B cell (primary cell): Measurements from ENCODE around the gene MON1B. TPM values are rescaled to one million over a fixed set of nuclear protein-coding genes. Genes with fewer than 3 reads are reported as not detected.

Experiments
- ATAC-seq: fragments of 200-7000 bp; cut with Tn5 transposase; one replicate; pipeline ENCODE4 v1.10.0; 2021; ENCODE audit warnings: low read depth, mild to moderate bottlenecking, moderate number of reproducible peaks, moderate library complexity
- CTCF ChIA-PET: fragments of 350-600 bp; sonication (Branson Sonifier 250); formaldehyde crosslinking; loops from one replicate; lab custom pipeline; 2021; ENCODE audit warnings: antibody characterized with exemption, inconsistent platforms; lab: Charles Lee
- POLR2A ChIA-PET: fragments of 350-600 bp; sonication (Branson Sonifier 250); formaldehyde crosslinking; loops from one replicate; lab custom pipeline; 2021; ENCODE audit warnings: antibody characterized with exemption; lab: Charles Lee
- DNase-seq: peaks from one replicate; pipeline ENCODE4 v3.0.0; 2013
- H2AFZ ChIP-seq: 2 replicates; pipeline ENCODE4 v1.6.1; 2012; ENCODE audit warnings: mild to moderate bottlenecking, low read depth, low read length; ENCODE audit not compliant: insufficient read depth, poor library complexity, severe bottlenecking
- H3K27ac ChIP-seq, 2 donors: 1 replicate in 1 of 2; 2 replicates in 1 of 2; pipeline ENCODE4 v1.5.1; 2012 to 2013; ENCODE audit warnings: low read length in 2 of 2, mild to moderate bottlenecking in 2 of 2, moderate library complexity in 1 of 2
- H3K27me3 ChIP-seq, 4 experiments: fragments of 200-600 bp in 1 of 4; sonication (generic) in 1 of 4; replicated peaks in 1 of 4; 1 replicate in 2 of 4; 2 replicates in 2 of 4; pipeline versions ENCODE4 v1.6.1 to v1.7.0; 2013 to 2016; ENCODE audit warnings: low read length in 3 of 4, mild to moderate bottlenecking in 2 of 4, mixed read lengths in 1 of 4, moderate library complexity in 1 of 4; ENCODE audit not compliant: insufficient read depth in 4 of 4, control insufficient read depth in 3 of 4; ENCODE audit errors: control extremely low read depth in 1 of 4
- H3K36me3 ChIP-seq, 2 experiments: replicated peaks in 1 of 2; 1 replicate in 1 of 2; 2 replicates in 1 of 2; pipeline versions ENCODE4 v1.6.1 to v1.7.1; 2013; ENCODE audit warnings: low read length in 1 of 2; ENCODE audit not compliant: insufficient read depth in 2 of 2, control insufficient read depth in 1 of 2; ENCODE audit errors: control extremely low read depth in 1 of 2, extremely low read depth in 1 of 2
- H3K4me1 ChIP-seq, 2 donors: fragments of 200-600 bp in 1 of 2; sonication (generic) in 1 of 2; 1 replicate in 1 of 2; 2 replicates in 1 of 2; pipeline versions ENCODE4 v1.5.1 to v1.6.1; 2013 to 2017; ENCODE audit warnings: low read length in 2 of 2; ENCODE audit not compliant: control insufficient read depth in 2 of 2, insufficient read depth in 2 of 2
- H3K4me2 ChIP-seq: replicated peaks from 2 replicates; pipeline ENCODE3; 2012; ENCODE audit warnings: mild to moderate bottlenecking, low read depth, low read length; ENCODE audit not compliant: poor library complexity, severe bottlenecking
- H3K4me3 ChIP-seq, 5 experiments: fragments of 200-600 bp in 1 of 5; sonication (generic) in 1 of 5; 1 replicate in 3 of 5; 2 replicates in 2 of 5; pipeline versions ENCODE4 v1.5.1 to v1.7.0; 2011 to 2016; ENCODE audit warnings: low read length in 4 of 5, mild to moderate bottlenecking in 4 of 5, low read depth in 2 of 5, control low read depth in 1 of 5, moderate library complexity in 1 of 5; ENCODE audit not compliant: insufficient read depth in 1 of 5; ENCODE audit errors: control extremely low read depth in 1 of 5, extremely low read depth in 1 of 5
- H3K79me2 ChIP-seq: fragments of 200-600 bp; sonication (generic); one replicate; pipeline ENCODE4 v1.6.0; 2016; ENCODE audit warnings: low read length; ENCODE audit not compliant: control insufficient read depth, insufficient read depth
- H3K9ac ChIP-seq: fragments of 200-600 bp; sonication (generic); 2 replicates; pipeline ENCODE4 v1.6.1; 2017; ENCODE audit warnings: mild to moderate bottlenecking, low read length, moderate library complexity
- H3K9me3 ChIP-seq, 3 donors: one replicate each; pipeline versions ENCODE4 v1.6.1 to v1.7.1; 2013; ENCODE audit warnings: low read length in 2 of 3; ENCODE audit not compliant: control insufficient read depth in 2 of 3, insufficient read depth in 1 of 3; ENCODE audit errors: control extremely low read depth in 1 of 3
- H4K20me1 ChIP-seq: 2 replicates; pipeline ENCODE4 v1.6.0; 2012; ENCODE audit warnings: mild to moderate bottlenecking, low read length; ENCODE audit not compliant: insufficient read depth, control insufficient read depth, poor library complexity, severe bottlenecking
- H3K27ac Mint-ChIP-seq: one replicate; pipeline ENCODE4 v1.8.0; 2021; ENCODE audit warnings: mixed read lengths
- H3K27me3 Mint-ChIP-seq: one replicate; pipeline ENCODE4 v1.8.0; 2021; ENCODE audit warnings: mixed read lengths
- H3K4me1 Mint-ChIP-seq: one replicate; pipeline ENCODE4 v1.8.0; 2021; ENCODE audit warnings: mixed read lengths
- H3K4me3 Mint-ChIP-seq: one replicate; pipeline ENCODE4 v1.8.0; 2021; ENCODE audit warnings: mixed read lengths
- H3K9me3 Mint-ChIP-seq: one replicate; pipeline ENCODE4 v1.8.0; 2022; ENCODE audit warnings: mixed read lengths; ENCODE audit not compliant: insufficient read depth
- CTCF ChIP-seq: fragments of 200-600 bp; IDR thresholded peaks from one replicate; pipeline ENCODE4 v1.8.0; 2022; ENCODE audit warnings: antibody characterized with exemption, mild to moderate bottlenecking
- EZH2 ChIP-seq: IDR thresholded peaks from 2 replicates; pipeline ENCODE4 v1.6.1; 2012; ENCODE audit warnings: borderline replicate concordance, low read depth, mild to moderate bottlenecking, moderate library complexity, low read length; ENCODE audit not compliant: insufficient read depth, poor library complexity, severe bottlenecking
- WGBS: methylation state at CpG from one replicate; pipeline ENCODE4 v1.1.5; 2013; ENCODE audit warnings: missing lambda C conversion rate; ENCODE audit not compliant: insufficient coverage; 5-methylcytosine and 5-hydroxymethylcytosine counted together
- intact Hi-C: fragments of 100-400 bp; cut with micrococcal nuclease; formaldehyde crosslinking; loops from one replicate; pipeline ENCODE4 v1.10.0; 2022
- polyA plus RNA-seq: library from polyadenylated mRNA; depleted of rRNA; stranded (reverse); fragments of >200 nt; gene quantifications from 2 replicates; pipeline ENCODE4 v1.2.3, GENCODE V29; 2012
- total RNA-seq, 2 donors: library from RNA; stranded (reverse); fragments of 120-200 nt in 1 of 2; gene quantifications; 1 replicate in 1 of 2; 2 replicates in 1 of 2; pipeline versions ENCODE4 v1.2.3 to v1.2.4, GENCODE V29; 2013 to 2022

The MON1B gene
- total and polyA plus RNA-seq, 2 donors (not counting 1 experiment from before 2014, with no cell fraction given), result 35.0 to 79.1 TPM

DNA sequence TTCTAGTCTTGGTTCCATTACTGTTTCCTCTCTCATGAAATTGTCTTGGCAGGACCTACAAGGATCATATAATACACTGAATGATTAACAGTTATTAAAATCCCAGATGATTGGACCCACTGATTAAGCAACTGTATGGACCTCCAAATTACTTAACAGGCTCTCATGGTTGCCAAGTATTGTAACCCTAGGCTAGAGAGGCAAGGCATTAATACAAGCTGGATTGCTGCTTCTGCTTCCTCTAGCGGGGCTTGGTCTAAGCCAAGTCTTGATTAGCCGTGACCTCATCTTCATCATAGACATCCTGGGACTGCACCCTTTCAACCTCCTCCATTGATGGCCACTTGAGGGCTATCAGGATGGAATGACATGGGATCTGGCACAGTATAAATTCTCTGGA lies 55.2 kb downstream of the MON1B start:
- ATAC-seq (no peak), DNase-seq (no peak)
- Histone ChIP-seq H3K79me2 (no peaks in the 10 kb centered on the region), H3K4me1 (no peaks in the 10 kb centered on the region), H2AFZ (no peak overlapping the region), H3K9ac (no peak overlapping the region), H3K4me2 (no peak overlapping the region), H3K9me3 (no peaks in the 10 kb centered on the region), H3K27ac (no peak overlapping the region), H4K20me1 (no peaks in the 10 kb centered on the region), H3K4me3 (no peak overlapping the region), H3K36me3 (no peaks in the 10 kb centered on the region), H3K27me3 (no peaks in the 10 kb centered on the region)
- Mint-ChIP-seq H3K27ac (no peak overlapping the region), H3K27me3 (peaks cover 8% of the 10 kb centered on the region), H3K4me1 (no peaks in the 10 kb centered on the region), H3K4me3 (no peak overlapping the region), H3K9me3 (no peaks in the 10 kb centered on the region)
- TF ChIP-seq EZH2 (no peak), CTCF (no peak)
- intact Hi-C loops, result no loop called here
- ChIA-PET POLR2A (no interaction called here), CTCF (interaction anchor here (2.1 kb wide), 1 partner anchor 9 kb away, joined by 6 read pairs; no protein-coding TSS in a partner anchor)
- 100% methylated on average over 2 of the region's 2 CpGs for WGBS

DNA sequence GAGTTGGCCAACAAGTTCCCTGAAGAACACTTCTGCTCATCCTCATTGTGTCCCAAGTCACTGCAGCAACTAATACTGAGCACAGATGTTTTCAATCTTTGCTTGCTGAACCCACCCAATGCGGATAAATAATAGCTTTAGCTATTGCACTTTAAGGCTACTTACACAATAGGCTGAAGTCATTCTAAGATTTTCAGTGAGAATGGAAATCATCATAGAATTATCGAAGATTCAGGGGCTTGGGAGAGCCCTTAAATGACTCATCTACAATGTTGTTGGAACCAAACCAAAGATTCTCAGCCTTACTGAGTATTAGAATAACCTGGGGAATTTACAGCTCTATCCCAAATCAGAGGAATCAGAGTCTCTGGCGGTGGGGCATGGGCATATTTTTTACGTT lies 59.4 kb downstream of the MON1B start:
- Histone ChIP-seq H3K36me3 (no peaks in the 10 kb centered on the region), H2AFZ (no peak overlapping the region), H3K79me2 (no peaks in the 10 kb centered on the region), H3K9me3 (no peaks in the 10 kb centered on the region), H3K27me3 (no peaks in the 10 kb centered on the region), H3K4me2 (no peak overlapping the region), H3K4me1 (no peaks in the 10 kb centered on the region), H3K4me3 (no peak overlapping the region), H4K20me1 (no peaks in the 10 kb centered on the region), H3K27ac (no peak overlapping the region), H3K9ac (no peak overlapping the region)
- Mint-ChIP-seq H3K27ac (no peak overlapping the region), H3K4me3 (no peak overlapping the region), H3K9me3 (no peaks in the 10 kb centered on the region), H3K4me1 (no peaks in the 10 kb centered on the region), H3K27me3 (peaks cover 4% of the 10 kb centered on the region)
- ChIA-PET CTCF (no interaction called here), POLR2A (no interaction called here)
- intact Hi-C loops, result no loop called here
- TF ChIP-seq EZH2 (no peak), CTCF (no peak)
- no peak for DNase-seq
- no CpG with 5 or more reads among the region's 4 CpGs for WGBS
- ATAC-seq, result no peak

Other genes starting within 250 kb of the MON1B start
- gene SYCE1L, start 8.2 kb downstream of the MON1B start, total RNA-seq, result 7.9 and 12.0 TPM in 2 replicates
- 0.46 and 0.65 TPM in 2 replicates for gene SYCE1L, start 8.2 kb downstream of the MON1B start, polyA plus RNA-seq
- not detected in 2 replicates for gene ADAMTS18, start 243.8 kb downstream of the MON1B start, total RNA-seq
- gene ADAMTS18, start 243.8 kb downstream of the MON1B start, polyA plus RNA-seq, result not detected in 2 replicates